ENCODE data around the gene ODAM.
"Not testable (repeated sequence)": the region's sequence is repeated elsewhere in the genome, so short reads cannot be mapped to it uniquely, and the experiment has no call there.

Gene ODAM

GRCh38 chr4:70225824-70226223 is 30.3 kb downstream of the ODAM start, which contains the start of gene FDCSP:
Gene FDCSP, plus strand, starts transcription at chr4:70226124. Its CDS starts 5,071 bp downstream, at chr4:70231195.
- DNase-seq, result no peak

GRCh38 chr4:70236125-70236524 is 40.6 kb downstream of the ODAM start:
- DNase-seq, result no peak

DNA sequence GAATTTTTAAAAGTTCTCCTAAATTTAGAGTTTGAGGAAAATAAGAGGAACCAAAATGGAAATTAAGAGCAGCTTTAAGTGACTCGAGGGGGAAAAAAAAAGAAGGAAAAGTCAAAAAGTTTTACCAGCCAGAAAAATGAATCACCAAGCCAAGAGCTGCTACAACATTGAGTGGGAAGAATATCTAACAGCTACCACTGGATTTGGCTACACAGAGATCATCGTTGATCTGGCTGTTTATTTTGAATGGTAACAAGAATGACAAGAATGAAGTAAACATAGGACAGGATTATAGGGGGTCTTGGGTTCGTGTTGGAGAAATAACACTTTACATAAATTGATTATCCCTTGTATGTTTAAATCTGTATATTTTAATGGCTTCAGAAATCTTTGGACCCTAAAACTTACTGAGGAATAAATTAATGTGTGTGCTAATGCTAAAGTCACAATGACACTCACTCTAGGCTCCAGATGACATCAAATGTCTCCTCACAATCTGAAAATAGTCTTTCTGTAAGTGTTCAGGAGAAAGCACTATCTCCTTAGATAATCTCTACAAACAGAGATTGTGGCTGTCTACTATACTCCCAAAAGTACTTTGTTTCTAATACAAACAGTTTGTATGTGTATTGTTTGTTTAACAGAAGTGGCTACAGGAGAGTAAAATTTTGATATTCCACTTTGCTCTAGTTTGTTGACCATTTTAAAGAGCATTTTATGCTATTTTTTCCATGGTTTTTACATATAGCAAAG is 43.8 kb downstream of the ODAM start:
- DNase-seq, result no peak

DNA sequence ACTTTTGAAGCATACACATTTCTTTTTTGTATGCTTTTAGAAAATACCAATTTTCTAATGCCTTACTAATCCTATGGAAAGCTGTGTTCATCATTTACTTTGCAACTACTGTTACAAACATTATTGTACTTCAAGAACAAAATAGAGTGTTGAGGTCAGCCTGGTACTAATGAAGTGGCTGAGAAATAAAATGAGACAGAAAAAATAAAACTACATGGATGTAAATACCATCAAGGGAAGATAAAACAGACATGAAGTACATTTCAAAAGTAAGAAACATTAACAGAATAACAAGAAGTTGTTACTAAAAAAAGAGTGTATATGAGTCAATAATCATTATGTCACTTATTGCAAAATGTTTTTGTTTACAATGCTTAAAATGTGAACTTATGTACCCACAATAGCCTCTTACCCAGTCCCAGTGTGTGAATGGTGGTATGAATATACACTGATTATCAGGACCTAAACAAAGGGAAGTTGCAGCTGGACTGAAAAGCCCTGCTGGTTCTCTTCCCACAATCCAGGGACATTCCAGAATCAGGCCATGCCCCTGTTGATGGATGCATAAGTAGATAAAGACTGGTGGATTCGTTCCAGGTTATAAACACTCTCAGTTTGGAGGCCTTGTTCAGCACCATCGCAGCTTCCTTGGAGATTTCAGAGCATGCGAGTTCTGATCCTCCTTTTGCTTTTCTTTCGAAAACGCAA is 44.5 kb downstream of the ODAM start:
- DNase-seq, result no peak

GRCh38 chr4:70242297-70242696 is 46.8 kb downstream of the ODAM start, which contains the start of gene CSN3:
Gene CSN3, plus strand, starts transcription at chr4:70242597. Its CDS starts 2,223 bp downstream, at chr4:70244820.
- not testable (repeated sequence) for DNase-seq

- DNase-seq, result no peak
Observed at GRCh38 chr4:70243091-70243490, 47.6 kb downstream of the ODAM start.

- no peak for DNase-seq
Observed at GRCh38 chr4:70251250-70251944, 55.9 kb downstream of the ODAM start.

- no peak for DNase-seq
Observed at GRCh38 chr4:70251945-70252277, 56.4 kb downstream of the ODAM start.

Data from activated CD4-positive, alpha-beta T cell treated with anti-CD3 and anti-CD28 coated beads, Interleukin-2, amount 50 U/mL, for 1 hour (primary cell).